ENCODE data around the gene H6PD. TPM values are rescaled to one million over a fixed set of nuclear protein-coding genes. Genes with fewer than 3 reads are reported as not detected.

Gene H6PD
- total and polyA plus RNA-seq, 2 experiments from 2014 or later: 1.2 to 4.7 TPM

DNA sequence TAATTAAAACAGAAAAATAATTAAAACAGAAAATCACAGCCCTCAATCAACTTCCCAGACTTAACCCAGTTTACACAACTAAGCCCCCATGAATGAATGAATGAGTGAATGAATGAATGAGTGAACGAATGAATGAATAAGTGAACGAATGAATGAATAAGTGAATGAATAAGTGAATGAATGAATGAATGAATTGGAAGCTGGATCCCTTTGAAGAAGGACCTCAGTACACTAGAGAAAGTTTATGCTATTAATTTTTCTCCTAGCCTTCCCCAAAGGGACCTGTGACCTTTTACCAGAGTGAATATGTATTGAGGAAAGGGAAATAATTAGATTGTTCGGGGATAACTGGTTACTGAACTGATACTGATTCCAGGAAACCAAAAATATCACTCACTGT is 63.7 kb downstream of the H6PD start:
- Histone ChIP-seq H3K79me2 (replicated peaks; ENCODE audit: insufficient read depth) (no peaks in the 10 kb centered on the region), H3K9me2 (ENCODE audit: insufficient read depth) (no peaks in the 10 kb centered on the region)

More for the DNA sequence above, 63.7 kb downstream of the H6PD start:
- no peak overlapping the region for H2AFZ ChIP-seq
- no peak overlapping the region for H3K4me2 ChIP-seq
- no peaks in the 10 kb centered on the region for H3K4me1 ChIP-seq (ENCODE audit: insufficient read depth)
- Mint-ChIP-seq H3K9me3 (no peaks in the 10 kb centered on the region), H3K27me3 (ENCODE audit: insufficient read depth, low read depth, poor library complexity) (peaks cover 9% of the 10 kb centered on the region), H3K4me1 (peaks cover 11% of the 10 kb centered on the region; the same call in 2 of the 3 replicates), H3K36me3 (ENCODE audit: low read depth) (no peaks in the 10 kb centered on the region; the same call in 2 of the 3 replicates), H3K4me3 (no peak overlapping the region), H3K27ac (no peak overlapping the region)
- no peak overlapping the region for H3K27ac ChIP-seq (ENCODE audit: low read depth)
- H3K4me3 ChIP-seq: no peak overlapping the region
- no peaks in the 10 kb centered on the region; the same call in 1 of the 2 replicates for H4K20me1 ChIP-seq (replicated peaks; ENCODE audit: insufficient read depth)
- ATAC-seq (no peak), DNase-seq (ENCODE audit: low spot score) (no peak)
- peaks cover 14% of the 10 kb centered on the region for H3K27me3 ChIP-seq (ENCODE audit: insufficient read depth)
- no peak for TF ChIP-seq ZNF331 (CRISPR knock-in tag; IDR thresholded peaks at IDR 0.05; ENCODE audit: low read depth)
- TF ChIP-seq, protein P1, sequence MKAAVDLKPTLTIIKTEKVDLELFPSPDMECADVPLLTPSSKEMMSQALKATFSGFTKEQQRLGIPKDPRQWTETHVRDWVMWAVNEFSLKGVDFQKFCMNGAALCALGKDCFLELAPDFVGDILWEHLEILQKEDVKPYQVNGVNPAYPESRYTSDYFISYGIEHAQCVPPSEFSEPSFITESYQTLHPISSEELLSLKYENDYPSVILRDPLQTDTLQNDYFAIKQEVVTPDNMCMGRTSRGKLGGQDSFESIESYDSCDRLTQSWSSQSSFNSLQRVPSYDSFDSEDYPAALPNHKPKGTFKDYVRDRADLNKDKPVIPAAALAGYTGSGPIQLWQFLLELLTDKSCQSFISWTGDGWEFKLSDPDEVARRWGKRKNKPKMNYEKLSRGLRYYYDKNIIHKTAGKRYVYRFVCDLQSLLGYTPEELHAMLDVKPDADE (IDR thresholded peaks at IDR 0.05): no peak
- no peak for TF ChIP-seq EZH2 (IDR thresholded peaks at IDR 0.05; ENCODE audit: low read depth, unreplicated experiment)
- TF ChIP-seq, protein P2, sequence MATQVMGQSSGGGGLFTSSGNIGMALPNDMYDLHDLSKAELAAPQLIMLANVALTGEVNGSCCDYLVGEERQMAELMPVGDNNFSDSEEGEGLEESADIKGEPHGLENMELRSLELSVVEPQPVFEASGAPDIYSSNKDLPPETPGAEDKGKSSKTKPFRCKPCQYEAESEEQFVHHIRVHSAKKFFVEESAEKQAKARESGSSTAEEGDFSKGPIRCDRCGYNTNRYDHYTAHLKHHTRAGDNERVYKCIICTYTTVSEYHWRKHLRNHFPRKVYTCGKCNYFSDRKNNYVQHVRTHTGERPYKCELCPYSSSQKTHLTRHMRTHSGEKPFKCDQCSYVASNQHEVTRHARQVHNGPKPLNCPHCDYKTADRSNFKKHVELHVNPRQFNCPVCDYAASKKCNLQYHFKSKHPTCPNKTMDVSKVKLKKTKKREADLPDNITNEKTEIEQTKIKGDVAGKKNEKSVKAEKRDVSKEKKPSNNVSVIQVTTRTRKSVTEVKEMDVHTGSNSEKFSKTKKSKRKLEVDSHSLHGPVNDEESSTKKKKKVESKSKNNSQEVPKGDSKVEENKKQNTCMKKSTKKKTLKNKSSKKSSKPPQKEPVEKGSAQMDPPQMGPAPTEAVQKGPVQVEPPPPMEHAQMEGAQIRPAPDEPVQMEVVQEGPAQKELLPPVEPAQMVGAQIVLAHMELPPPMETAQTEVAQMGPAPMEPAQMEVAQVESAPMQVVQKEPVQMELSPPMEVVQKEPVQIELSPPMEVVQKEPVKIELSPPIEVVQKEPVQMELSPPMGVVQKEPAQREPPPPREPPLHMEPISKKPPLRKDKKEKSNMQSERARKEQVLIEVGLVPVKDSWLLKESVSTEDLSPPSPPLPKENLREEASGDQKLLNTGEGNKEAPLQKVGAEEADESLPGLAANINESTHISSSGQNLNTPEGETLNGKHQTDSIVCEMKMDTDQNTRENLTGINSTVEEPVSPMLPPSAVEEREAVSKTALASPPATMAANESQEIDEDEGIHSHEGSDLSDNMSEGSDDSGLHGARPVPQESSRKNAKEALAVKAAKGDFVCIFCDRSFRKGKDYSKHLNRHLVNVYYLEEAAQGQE (IDR thresholded peaks at IDR 0.05; ENCODE audit: unreplicated experiment): no peak
- no peak for TF ChIP-seq JUNB (IDR thresholded peaks at IDR 0.05; ENCODE audit: unreplicated experiment)
- TF ChIP-seq CREB1 (CRISPR knock-in tag; IDR thresholded peaks at IDR 0.05; ENCODE audit: low read depth): no peak
- TF ChIP-seq ZNF114 (CRISPR knock-in tag; IDR thresholded peaks at IDR 0.05): no peak
- no peak for TF ChIP-seq ZNF462 (CRISPR knock-in tag; IDR thresholded peaks at IDR 0.05)
- TF ChIP-seq NANOG (IDR thresholded peaks at IDR 0.05; ENCODE audit: borderline replicate concordance): no peak
- TF ChIP-seq EZH2phosphoT487 (IDR thresholded peaks at IDR 0.05; ENCODE audit: unreplicated experiment): no peak
- no peak for TF ChIP-seq POLR2AphosphoS5 (IDR thresholded peaks at IDR 0.05; ENCODE audit: low read depth)
- H3F3A ChIP-seq (replicated peaks; ENCODE audit: low read depth): no peaks in the 10 kb centered on the region
- no peaks in the 10 kb centered on the region for H3K36me3 ChIP-seq (ENCODE audit: insufficient read depth)
